Femur (tissue), 1 donor: ENCODE measurements around the gene MCHR1.
"Not testable (repeated sequence)": the region's sequence is repeated elsewhere in the genome, so short reads cannot be mapped to it uniquely, and the experiment has no call there.

ENCODE experiments used
- DNase-seq: peaks from one replicate; pipeline ENCODE4 v3.0.0-alpha.2; 2017

Gene MCHR1

GRCh38 chr22:40679249-40679963 is at the start of gene MCHR1:
Gene MCHR1, plus strand, starts transcription at chr22:40679484. Its CDS starts 169 bp downstream, at chr22:40679653.
- DNase-seq = no peak

- no peak for DNase-seq
Observed at GRCh38 chr22:40631925-40632324, 47.4 kb upstream of the MCHR1 start.

- no peak for DNase-seq
Observed at GRCh38 chr22:40633036-40633435, 46.2 kb upstream of the MCHR1 start.

GRCh38 chr22:40634119-40634903 is 45.0 kb upstream of the MCHR1 start:
- no peak for DNase-seq

- peak; percentile 78 for DNase-seq
Observed at GRCh38 chr22:40635043-40635939, 44.0 kb upstream of the MCHR1 start.

GRCh38 chr22:40635940-40636379 is 43.3 kb upstream of the MCHR1 start:
- DNase-seq = peak; percentile 59

- peak; percentile 100 for DNase-seq
Observed at GRCh38 chr22:40636380-40637182, 42.7 kb upstream of the MCHR1 start, which contains the start of gene MRTFA. Gene MRTFA, minus strand, starts transcription at chr22:40636719.

- peak; percentile 56 for DNase-seq
Observed at GRCh38 chr22:40637183-40638150, 41.8 kb upstream of the MCHR1 start.

- DNase-seq = no peak
Observed at GRCh38 chr22:40638261-40638660, 41.0 kb upstream of the MCHR1 start.

GRCh38 chr22:40641269-40641668 is 38.0 kb upstream of the MCHR1 start:
- no peak for DNase-seq

- DNase-seq = no peak
Observed at GRCh38 chr22:40642316-40642715, 37.0 kb upstream of the MCHR1 start.

GRCh38 chr22:40645579-40646197 is 33.6 kb upstream of the MCHR1 start:
- no peak for DNase-seq

GRCh38 chr22:40648386-40648785 is 30.9 kb upstream of the MCHR1 start:
- no peak for DNase-seq

- no peak for DNase-seq
Observed at GRCh38 chr22:40651057-40651456, 28.2 kb upstream of the MCHR1 start.

- peak; percentile 98 for DNase-seq
Observed at GRCh38 chr22:40651563-40652501, 27.5 kb upstream of the MCHR1 start.

GRCh38 chr22:40653361-40653760 is 25.9 kb upstream of the MCHR1 start:
- no peak for DNase-seq

GRCh38 chr22:40654522-40655167 is 24.6 kb upstream of the MCHR1 start:
- peak; percentile 86 for DNase-seq

GRCh38 chr22:40655941-40656340 is 23.3 kb upstream of the MCHR1 start:
- DNase-seq = not testable (repeated sequence)

- DNase-seq = not testable (repeated sequence)
Observed at GRCh38 chr22:40656651-40657050, 22.6 kb upstream of the MCHR1 start.
